Progenitor cell of endocrine pancreas (in vitro differentiated cells): ENCODE measurements around the gene RBFOX1. TPM values are rescaled to one million over a fixed set of nuclear protein-coding genes. Genes with fewer than 3 reads are reported as not detected.

Source experiments
- DNase-seq: peaks from one replicate; pipeline ENCODE4 v3.0.0; 2021; ENCODE audit warnings: low spot score; ENCODE audit not compliant: unreplicated experiment
- H3K27ac Mint-ChIP-seq: 2 replicates; pipeline ENCODE4 v1.8.0; 2021; ENCODE audit warnings: mild to moderate bottlenecking, moderate library complexity, mixed read lengths
- H3K27me3 Mint-ChIP-seq: 2 replicates; pipeline ENCODE4 v1.8.0; 2021; ENCODE audit warnings: mixed read lengths
- H3K36me3 Mint-ChIP-seq: 2 replicates; pipeline ENCODE4 v1.8.0; 2022; ENCODE audit warnings: mixed read lengths; ENCODE audit not compliant: insufficient read depth
- H3K4me1 Mint-ChIP-seq: 2 replicates; pipeline ENCODE4 v1.8.0; 2021; ENCODE audit warnings: low read depth, mixed read lengths
- H3K4me3 Mint-ChIP-seq: 2 replicates; pipeline ENCODE4 v1.8.0; 2021; ENCODE audit warnings: low read depth, mild to moderate bottlenecking, moderate library complexity, mixed read lengths
- H3K9me3 Mint-ChIP-seq: 2 replicates; pipeline ENCODE4 v1.8.0; 2021; ENCODE audit warnings: low read depth, mixed read lengths
- CTCF ChIP-seq: fragments of 200-600 bp; sonication (generic); IDR thresholded peaks from one replicate; pipeline ENCODE4 v1.5.0; 2021; ENCODE audit warnings: antibody characterized with exemption, mild to moderate bottlenecking; ENCODE audit not compliant: unreplicated experiment
- total RNA-seq: library from RNA; stranded (reverse); gene quantifications from 2 replicates; pipeline ENCODE4 v1.2.1, GENCODE V29; 2021

The RBFOX1 gene
- total RNA-seq, 1 donor from 2014 or later = 0.29 TPM

GRCh38 chr16:7515543-7515942, 182.9 kb downstream of the RBFOX1 start:
- DNase-seq = no peak
- peaks cover 3% of the 10 kb centered on the region for H3K9me3 Mint-ChIP-seq
- no peaks in the 10 kb centered on the region for H3K36me3 Mint-ChIP-seq
- H3K4me3 Mint-ChIP-seq = no peak overlapping the region
- no peaks in the 10 kb centered on the region for H3K4me1 Mint-ChIP-seq
- peaks cover 3% of the 10 kb centered on the region for H3K27me3 Mint-ChIP-seq
- H3K27ac Mint-ChIP-seq = no peak overlapping the region
- TF ChIP-seq CTCF = no peak

GRCh38 chr16:7517496-7517895, 184.9 kb downstream of the RBFOX1 start:
- peaks cover 3% of the 10 kb centered on the region for H3K9me3 Mint-ChIP-seq
- no peak overlapping the region for H3K4me3 Mint-ChIP-seq
- H3K27me3 Mint-ChIP-seq = peaks cover 6% of the 10 kb centered on the region

GRCh38 chr16:7518158-7518557, 185.5 kb downstream of the RBFOX1 start:
- Mint-ChIP-seq H3K4me3 (no peak overlapping the region), H3K27me3 (peaks cover 6% of the 10 kb centered on the region), H3K4me1 (no peaks in the 10 kb centered on the region), H3K36me3 (no peaks in the 10 kb centered on the region), H3K9me3 (peaks cover 3% of the 10 kb centered on the region), H3K27ac (no peak overlapping the region)
- TF ChIP-seq CTCF = no peak
- DNase-seq = no peak

More at GRCh38 chr16:7517496-7517895, 184.9 kb downstream of the RBFOX1 start:
- TF ChIP-seq CTCF = no peak
- Mint-ChIP-seq H3K36me3 (no peaks in the 10 kb centered on the region), H3K27ac (no peak overlapping the region), H3K4me1 (no peaks in the 10 kb centered on the region)
- DNase-seq = no peak

GRCh38 chr16:7521834-7522233, 189.2 kb downstream of the RBFOX1 start:
- no peak overlapping the region for H3K27ac Mint-ChIP-seq
- no peak overlapping the region for H3K4me3 Mint-ChIP-seq
- H3K4me1 Mint-ChIP-seq = no peaks in the 10 kb centered on the region
- DNase-seq = no peak
- no peaks in the 10 kb centered on the region for H3K9me3 Mint-ChIP-seq
- TF ChIP-seq CTCF = no peak
- H3K27me3 Mint-ChIP-seq = peaks cover 3% of the 10 kb centered on the region
- no peaks in the 10 kb centered on the region for H3K36me3 Mint-ChIP-seq

- no peak for TF ChIP-seq CTCF
- Mint-ChIP-seq H3K4me3 (no peak overlapping the region), H3K27ac (no peak overlapping the region), H3K27me3 (peaks cover 3% of the 10 kb centered on the region), H3K9me3 (no peaks in the 10 kb centered on the region), H3K36me3 (no peaks in the 10 kb centered on the region), H3K4me1 (no peaks in the 10 kb centered on the region)
- DNase-seq = no peak
These were observed 191.8 kb downstream of the RBFOX1 start for GRCh38 chr16:7524419-7524818.
